HG03460 (cell line): ENCODE data around the gene MFAP4.

ENCODE experiments used
- ATAC-seq: cut with Tn5 transposase; IDR thresholded peaks from one replicate; pipeline ENCODE4 v1.9.1; 2021; ENCODE audit not compliant: unreplicated experiment

Gene MFAP4

DNA sequence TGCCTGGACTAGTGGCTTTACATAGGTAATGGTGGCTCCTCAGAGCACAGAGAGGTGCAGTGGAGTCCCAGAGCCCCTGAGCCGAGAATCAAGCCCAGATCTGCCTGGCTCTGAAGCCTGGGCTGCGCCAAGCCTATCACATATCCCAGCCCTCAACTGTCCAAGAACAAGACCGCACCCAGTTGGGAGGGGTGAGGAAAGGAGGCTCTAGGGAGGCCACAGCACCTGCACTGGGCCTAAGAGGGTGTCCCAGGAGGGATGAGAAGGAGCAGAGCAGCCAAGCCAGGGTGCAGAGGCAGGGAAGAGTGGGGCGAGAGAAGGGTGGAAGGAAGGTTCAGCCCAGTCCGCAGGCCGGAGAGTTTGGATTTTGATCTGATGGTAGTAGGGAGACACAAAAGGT, 23.1 kb upstream of the MFAP4 start:
- no peak for ATAC-seq

DNA sequence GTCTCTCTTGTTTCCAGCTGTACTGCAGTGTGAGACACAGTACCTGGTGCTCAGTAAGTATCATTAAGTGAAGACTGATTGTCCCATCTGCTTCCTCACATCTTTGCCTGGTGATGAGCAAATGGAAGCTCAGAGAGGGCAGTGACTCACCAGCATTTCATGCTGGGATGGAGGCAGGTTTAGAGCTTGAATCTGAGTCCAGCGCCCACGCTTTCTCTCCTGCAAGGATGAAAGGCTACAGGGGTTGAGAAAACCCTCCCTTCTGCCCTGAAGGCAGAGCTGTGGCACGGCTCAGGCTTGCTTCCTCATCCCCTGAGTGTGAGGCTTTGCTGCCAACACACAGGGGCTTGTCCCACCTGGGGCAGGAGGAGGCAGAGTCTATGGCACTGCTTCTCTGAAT, 22.5 kb upstream of the MFAP4 start:
- no peak for ATAC-seq

DNA sequence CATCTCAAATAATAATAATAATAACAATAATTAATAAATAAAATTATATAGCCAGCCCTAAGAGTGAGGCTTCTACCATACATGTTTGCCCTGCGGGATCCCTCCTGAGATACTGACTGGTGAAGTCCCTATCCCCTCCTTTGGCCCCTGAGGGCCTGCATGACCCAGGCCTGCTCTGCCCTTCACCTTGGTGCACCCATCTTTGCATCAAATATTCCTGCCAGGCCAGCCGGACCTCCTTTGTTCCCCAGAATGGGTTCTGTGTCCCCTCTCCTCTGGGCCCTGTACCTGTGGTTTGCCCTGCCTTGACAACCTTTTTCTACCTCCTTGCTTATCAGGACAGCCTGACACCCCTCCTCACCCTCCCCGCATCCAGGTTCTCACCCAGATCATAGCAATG, 22.1 kb upstream of the MFAP4 start:
- ATAC-seq, result no peak

DNA sequence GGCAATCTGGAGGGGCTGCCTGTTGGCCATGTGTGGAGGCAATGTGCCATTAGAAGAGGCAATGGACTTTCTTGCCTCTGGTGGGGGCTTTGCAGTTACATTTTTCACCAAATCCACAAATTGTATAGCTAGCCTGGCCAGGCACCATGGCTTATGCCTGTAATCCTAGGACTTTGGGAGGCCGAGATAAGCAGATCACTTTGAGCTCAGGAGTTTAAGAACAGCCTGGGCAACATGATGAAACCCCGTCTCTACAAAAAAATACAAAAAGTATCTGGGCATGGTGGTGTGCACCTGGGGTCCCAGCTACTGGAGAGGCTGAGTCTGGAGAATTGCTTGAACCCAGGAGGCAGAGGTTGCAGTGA, 21.3 kb upstream of the MFAP4 start:
- no peak for ATAC-seq

DNA sequence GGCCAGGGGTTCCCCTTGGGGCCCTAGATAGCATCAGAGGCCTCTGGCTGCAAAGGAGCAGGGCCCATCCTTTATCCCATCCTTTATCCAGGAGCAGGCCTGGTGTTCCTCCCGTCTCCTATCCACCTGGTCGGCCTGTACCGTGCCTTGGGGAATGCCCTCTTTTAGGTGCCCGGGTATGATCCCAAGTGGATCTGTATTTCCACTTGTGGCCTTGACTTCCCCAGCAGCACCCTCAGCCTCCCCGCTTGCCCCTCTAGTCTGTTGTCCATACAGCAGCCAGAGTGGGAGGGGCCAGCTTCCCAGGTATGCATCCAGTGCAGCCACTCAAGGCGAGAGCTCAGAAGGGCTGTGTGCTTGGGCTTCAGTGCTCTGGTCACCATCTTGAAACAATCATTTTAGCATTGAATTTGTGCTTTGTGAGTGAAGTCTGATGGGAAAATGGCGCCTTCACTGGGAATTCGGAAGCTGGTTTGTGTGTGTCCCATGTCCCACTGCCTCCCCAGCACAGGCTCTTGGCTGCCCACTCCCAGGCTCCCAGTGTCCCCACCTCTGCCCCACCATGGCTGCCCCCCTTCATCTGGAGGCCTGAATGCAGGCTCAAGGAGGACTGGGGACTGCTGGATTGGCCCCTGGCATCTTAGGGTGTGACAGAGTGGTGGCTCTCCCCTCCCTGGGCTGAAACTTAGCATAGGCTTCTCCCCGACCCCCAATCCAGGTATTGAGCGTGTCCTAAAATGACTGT, 20.8 kb upstream of the MFAP4 start:
- ATAC-seq, result no peak

DNA sequence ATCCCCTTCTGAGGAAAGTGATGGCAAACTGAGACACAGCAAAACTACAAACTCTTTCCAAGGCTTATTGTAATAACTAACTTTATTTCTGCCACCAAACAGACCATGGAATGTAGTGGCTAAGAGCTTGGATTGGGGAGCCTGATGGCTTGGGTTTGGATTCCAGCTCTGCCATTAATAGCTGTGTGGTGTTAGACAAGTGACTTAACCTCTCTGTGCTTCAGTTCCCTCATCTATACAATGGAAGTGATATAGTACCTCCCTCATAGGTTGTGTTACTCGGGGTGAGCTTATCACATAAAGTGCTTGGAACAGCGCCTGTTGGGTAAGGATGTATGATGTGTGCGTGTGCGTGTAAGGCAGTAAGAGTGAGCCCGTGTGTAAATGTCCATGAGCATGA, 18.1 kb upstream of the MFAP4 start:
- no peak for ATAC-seq

DNA sequence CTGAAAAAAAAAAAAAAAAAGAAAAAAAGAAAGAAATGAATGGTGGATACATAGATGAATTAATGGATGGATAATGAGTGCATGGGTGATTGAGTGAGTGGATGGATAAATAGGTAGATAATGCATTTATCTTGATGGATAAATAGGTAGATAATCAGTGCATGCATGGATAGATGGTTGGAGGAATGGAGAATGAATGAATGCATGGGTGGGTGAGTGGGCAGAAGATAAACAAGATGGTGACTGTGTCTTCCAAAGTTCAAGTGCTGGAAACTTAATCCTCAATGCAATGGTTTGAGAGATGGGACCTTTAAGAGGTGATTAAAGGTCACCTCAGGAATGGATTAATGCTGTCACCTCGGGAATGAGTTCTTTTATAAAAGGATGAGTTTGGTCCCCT, 17.3 kb upstream of the MFAP4 start:
- no peak for ATAC-seq

DNA sequence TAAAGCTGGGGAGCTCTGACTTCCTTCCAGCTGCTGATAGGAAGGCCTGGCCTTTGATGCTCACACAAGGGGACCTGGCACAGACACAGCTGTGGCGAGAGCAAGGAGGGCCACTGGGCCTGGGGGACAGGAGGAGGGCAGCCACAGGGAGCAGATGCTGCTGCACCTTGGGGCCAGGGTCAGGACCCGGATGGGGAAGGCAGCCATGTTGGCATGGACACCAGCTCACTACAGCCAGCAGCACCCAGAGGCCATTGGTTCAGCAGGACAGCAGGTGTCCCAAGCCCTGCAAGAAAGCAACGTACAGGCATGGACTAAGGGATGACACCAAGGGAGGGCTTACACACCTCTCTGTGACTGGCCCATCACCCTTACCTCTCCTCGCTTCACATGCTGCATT, 16.0 kb upstream of the MFAP4 start:
- ATAC-seq, result no peak

DNA sequence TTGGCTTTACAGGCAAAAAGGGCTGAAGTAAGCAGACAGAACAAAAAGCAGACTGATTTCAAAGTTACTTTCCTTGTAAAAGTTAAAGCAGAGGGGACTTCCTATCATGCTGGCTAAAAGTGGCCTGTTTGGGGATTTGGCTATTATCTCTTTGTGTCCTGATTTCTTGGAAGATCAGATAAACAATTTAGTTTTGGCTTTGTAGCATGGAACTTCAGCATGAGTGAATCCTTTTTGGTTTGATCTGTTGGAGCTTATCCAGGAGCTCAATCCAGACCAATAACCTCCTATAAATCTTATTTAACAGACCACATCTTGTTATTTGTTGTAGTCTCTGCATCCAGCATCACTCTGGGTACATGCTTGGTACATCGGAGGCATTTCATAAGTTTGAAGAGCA, 15.2 kb upstream of the MFAP4 start:
- ATAC-seq, result no peak

DNA sequence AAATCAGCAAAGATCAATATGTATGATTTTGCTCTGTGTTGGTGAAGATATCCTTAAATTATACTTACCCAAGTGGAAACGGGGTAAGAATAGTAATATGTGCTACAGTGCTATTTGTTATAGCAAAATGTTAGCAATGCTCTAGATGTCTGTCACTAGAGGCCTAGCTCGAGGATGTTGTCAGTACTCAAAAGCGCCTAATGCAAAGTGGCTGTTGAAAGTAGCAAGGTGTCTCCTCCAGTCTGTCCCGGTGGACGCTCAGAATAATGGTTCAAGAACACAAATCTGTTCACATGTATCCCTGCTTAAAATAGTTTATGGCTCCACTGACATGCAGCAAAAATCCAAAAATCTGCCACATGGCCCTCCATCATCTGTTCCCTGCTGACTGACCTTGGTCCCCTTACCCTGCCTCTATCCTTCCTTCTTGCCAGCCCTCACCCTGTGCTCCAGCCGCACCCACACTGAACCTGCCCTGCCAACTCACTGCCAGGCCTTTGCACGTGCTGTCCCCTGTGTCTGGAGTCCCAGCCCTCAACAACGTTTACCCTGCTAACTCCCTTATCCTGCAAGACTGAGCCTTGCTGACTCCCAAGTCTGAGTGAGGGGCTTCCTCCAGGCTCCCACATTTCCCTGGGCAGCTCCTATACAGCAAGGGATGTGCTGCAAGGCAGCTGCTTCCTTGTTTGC, 14.5 kb upstream of the MFAP4 start:
- ATAC-seq, result no peak

DNA sequence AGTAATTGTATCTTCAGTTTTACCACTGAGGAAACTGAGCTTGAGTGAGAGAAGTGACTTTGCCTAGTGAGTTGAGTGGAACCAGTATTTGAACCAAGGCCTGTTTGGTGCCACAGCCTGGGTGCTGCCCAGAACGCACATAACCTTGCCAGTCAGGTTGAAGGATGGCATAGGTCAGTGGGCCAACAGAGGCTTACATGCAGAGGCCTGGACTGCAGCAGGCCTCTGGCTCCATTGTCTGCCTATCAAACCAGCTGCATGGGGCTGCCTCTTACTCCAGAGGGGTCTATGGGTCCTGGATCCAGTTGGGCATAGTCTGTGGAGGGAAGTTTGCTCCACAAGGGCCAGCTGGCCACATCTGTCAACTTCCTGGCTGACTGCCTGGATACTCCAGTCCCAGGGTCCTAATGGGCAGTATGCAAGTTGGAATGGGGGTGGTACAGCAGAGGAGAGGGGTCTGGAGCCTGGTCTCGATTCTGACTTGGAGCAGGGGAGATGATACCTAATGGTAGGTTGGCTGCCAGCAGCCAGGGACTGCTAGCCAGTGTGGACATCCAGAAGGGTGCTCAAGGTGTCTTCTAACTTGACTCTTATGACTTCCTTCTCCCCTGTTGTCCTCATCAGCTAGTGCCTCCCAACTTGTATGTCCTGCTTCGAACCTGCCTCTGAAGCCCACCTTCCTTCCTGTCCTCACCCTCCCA, 12.9 kb upstream of the MFAP4 start:
- ATAC-seq, result no peak

DNA sequence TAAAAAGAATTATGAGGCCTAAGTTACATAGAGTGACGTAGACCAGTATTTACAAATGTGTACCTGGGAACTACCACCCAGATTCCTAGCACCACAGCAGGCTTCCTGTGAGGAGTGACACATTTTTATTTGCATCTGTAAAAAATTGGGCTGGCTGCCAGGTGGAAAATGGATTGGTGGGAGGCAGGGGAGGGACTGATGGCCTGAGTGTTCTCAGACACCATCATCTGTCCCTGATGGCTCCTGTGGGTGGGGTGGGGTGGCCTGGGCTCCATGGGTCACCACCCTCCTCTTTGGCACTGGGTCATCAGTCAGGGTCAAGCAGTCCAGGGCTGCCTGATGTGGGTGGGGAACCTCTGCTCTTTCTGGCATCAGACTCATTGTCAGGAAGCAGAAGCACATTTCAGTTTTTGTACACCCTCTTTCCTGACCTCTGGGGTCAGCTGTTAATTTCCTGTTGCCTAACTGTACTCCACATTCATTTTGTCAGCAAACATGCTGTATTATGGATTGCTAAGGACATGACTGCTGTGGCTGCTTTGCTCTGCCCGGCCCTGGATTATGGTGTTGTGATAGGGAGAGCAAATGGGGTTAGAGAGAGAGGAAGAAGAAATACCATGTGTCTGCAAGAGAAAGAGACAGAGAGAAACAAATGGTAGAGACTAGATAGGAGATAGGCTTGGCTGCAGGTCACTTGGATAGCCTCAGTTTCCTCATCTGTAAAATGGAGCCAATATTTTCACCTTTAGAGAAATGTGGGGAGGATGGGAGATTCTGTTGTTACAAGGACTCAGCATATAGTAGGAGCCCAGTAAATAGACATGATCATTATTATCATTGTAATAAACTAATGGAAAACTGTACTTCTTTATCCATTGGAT, 11.6 kb upstream of the MFAP4 start:
- ATAC-seq, result no peak

DNA sequence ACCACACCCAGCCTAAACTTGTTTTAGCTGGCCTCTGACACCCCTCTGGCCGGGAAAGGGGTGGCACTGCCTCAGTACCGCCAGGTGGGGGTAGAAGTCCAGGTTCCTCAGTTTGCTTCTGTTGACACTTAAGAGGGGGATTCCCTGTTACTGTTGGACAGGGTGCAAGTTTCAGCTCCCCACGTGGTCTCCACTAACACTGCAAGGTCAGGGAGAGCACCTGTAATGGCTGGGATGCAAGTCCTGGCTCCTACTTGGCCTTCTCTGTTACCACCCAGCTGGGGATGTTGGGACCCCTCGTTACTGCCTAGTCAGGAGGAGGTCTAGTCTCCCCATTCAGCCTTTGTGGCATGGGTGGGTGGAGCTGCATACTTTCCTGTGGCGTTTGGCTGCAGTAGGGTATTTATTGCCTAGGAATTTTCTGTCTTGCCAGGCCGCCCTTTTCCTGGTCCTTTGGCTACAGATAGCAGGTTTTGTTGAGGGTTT, 10.6 kb upstream of the MFAP4 start:
- no peak for ATAC-seq

DNA sequence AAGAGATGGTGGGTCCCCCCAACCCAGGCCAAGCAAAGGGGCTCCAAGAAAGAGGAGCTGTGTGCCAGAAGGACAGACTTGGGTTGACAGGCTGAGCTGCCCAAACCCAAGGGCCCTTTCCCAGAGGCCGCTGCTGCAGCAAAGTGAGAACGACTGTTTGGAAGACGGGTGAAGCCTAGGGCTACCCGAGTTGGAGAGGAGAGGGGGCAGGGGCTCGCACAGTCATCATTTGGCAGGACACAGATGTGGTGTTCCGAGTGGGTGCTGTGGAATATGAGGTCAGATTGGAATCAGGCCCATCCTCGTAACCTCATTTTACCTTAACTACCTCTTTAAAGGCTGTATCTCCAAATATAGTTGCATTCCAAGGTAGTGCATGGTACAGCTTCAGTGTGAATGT, 5.3 kb upstream of the MFAP4 start:
- ATAC-seq, result no peak

DNA sequence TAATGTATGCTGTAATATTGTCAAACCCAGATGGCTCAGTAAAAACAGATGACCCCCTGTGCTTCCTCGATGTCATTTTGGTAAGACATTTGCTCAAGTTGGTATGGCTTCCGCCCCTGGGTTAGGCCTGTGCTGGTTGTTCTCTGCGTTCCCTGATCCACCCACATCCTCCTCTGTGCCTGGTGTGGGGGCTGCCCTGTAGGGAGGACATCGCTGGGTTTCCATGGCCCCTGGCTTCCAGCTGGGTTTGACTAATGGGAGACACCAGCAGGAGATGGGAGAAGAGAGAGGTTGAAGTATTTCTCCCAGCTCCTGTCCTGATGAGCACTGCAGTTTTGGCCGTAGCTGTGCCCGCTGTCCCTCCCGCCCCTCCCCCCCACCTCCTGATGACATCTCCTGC, 4.4 kb upstream of the MFAP4 start:
- ATAC-seq, result no peak

DNA sequence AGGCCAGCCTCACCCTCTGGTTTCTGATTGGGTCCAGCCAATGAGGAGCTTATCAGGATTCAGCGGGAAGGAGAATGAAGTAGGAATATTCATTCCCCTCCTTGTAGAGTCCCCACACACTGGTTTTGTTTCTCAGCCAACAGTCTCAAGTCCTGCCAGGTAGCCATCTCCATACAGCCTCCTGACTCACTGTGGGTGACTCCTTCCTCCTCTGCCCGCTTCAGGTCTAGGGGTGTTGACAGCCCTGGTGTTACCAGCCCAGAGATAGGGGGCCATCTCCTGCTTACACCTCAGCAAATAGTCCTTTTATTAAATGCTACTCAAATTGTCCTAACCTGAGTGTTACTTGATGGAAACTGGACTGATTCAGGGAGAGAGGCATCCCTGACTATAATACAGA, 4.0 kb upstream of the MFAP4 start:
- ATAC-seq, result no peak

DNA sequence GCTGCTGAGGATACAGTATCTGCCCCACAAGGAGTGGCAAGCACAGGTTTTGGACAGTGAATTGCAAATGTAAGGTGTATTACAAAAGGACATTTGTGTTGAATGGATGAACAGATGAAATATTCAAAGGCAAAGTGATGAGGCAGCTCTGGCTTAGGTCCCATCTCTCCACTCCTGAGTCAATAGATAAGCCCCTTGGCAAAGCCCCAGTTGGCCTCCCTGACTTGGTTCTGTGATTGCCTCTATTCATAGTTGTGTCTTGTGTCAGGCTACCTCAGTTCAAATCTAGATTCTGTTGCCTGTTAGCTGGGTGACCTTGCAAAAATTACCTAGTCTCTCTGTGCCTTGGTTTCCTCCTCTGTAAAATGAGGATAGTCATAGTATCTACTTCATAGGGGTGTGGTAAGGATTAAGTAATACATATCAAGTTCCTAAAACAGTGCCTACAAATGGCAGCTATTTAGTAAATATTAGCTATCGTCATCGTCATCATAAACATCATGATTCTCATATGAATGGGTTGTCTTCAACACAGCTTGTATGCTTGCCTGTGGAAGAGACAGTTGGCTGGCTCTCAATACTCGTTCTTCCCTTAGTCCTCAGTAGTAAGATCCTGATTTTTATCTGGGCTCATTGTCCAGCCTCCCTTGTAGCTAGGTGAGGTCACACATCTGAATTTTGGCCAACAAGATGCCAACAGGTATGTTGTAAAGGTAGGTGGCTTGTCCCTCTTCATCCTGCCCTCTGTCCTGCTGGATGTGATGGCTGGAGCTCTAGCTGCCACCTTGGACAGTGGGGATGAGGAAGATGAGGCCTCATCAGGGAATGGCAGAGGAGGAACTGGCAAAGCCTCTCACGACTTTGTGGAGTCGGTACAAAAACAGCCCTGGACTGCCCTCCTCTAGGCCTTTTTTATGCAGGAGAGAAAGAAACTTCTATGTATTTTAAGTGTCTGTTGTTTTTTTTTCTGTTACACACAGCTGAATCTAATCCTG, 2.1 kb upstream of the MFAP4 start:
- no peak for ATAC-seq

DNA sequence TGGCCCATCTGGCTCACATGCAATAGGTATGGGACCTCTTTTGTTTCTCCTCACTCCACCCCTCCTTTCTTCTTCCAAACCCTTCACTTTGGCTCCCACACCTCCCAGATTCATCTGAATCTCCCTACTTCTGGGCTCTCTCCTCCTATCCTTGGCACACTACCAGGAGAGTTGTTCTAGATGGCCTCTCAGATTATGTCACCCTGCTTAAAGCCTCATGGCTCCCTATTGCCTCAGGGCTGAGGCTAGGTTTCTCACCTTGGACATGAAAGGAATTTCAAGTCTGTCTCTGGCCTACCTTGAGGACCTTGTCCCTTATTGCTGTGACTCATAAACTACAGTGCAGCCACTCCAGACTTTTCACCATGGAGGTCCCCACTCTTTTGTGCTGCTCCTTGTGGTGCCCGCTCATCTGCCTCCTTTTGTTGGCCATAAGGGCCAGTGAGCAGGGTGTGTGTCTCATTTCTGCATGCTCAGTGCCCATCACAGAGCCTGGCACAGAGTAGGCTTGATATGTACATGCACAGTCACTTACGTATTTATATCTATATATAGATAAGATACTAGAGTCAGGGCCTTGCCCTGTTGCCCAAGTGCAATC, 1.0 kb upstream of the MFAP4 start:
- ATAC-seq, result no peak

DNA sequence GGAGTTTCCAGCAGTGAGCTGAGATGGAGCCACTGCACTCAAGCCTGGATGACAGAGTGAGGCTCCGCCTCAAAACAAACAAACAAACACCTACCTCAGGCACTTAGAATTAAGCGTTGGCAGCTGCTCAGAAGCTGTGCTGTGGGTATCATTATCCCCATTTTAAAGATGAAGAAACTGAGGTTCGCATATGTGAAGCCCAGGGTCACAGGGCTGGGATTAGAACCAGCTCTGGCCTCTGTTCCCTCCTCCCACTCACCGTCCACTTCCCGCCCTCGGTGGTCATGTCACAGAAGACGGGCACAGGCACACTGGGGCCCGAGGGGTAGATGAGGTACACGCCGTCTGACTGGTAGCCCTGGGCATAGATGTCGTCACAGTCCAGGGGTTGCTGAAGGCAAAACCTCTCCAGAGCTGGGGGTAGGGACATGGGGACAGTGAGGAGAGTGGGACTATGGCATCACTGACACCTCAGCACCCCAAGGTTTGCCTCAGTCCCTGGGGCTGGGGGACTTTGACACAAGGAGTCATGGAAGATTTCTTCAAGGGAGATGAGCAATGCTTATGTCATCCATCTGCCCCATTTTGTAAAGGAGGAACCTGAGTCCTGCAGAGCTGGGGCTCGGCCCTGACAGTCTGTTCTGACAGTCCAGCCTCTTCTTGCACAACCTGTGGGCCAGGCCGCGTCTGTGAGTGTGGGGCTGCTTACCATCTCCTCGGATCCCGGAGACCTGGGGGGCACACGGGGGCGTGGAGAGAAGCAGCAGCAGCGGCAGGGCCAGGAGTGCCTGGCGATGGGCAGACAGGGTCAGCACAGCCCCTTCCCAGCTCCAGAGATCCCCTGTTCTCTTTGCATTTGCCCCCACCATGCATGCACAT, 700 bp downstream of the MFAP4 start:
- no peak for ATAC-seq
